D721Med (cell line): ENCODE measurements around the gene GNG2.

ENCODE experiments used
- DNase-seq: peaks from one replicate; pipeline ENCODE4 v3.0.0; 2011; ENCODE audit warnings: low spot score; ENCODE audit not compliant: insufficient read length
- FAIRE-seq: peaks from 2 replicates; lab custom pipeline; 2011; peaks lifted over from hg19 to GRCh38; lab: Jason Lieb, UNC
- CTCF ChIP-seq: IDR thresholded peaks from 2 replicates; pipeline ENCODE4 v1.5.1; 2012; ENCODE audit warnings: mild to moderate bottlenecking, control low read depth; ENCODE audit not compliant: insufficient read depth; ENCODE audit errors: missing control alignments

The GNG2 gene

GRCh38 chr14:51988221-51988620, 127.8 kb downstream of the GNG2 start:
- FAIRE-seq: no peak
- no peak for DNase-seq
- no peak for TF ChIP-seq CTCF

GRCh38 chr14:51989293-51990234, 129.2 kb downstream of the GNG2 start, which contains the start of gene RTRAF:
TSS of gene RTRAF (plus strand) at chr14:51989546. CDS start at chr14:51989640, 94 bp downstream.
- no peak for TF ChIP-seq CTCF
- FAIRE-seq: no peak
- peak; percentile 62 for DNase-seq

GRCh38 chr14:51990488-51990887, 130.1 kb downstream of the GNG2 start:
- no peak for FAIRE-seq
- no peak for TF ChIP-seq CTCF
- DNase-seq: no peak

GRCh38 chr14:51993285-51993920, 133.0 kb downstream of the GNG2 start:
- no peak for DNase-seq
- FAIRE-seq: no peak
- no peak for TF ChIP-seq CTCF

GRCh38 chr14:51996148-51996746, 135.8 kb downstream of the GNG2 start:
- peak; percentile 75 for TF ChIP-seq CTCF
- DNase-seq: no peak

GRCh38 chr14:51998348-51998747, 137.9 kb downstream of the GNG2 start:
- no peak for DNase-seq
- no peak for TF ChIP-seq CTCF
- FAIRE-seq: no peak

More at GRCh38 chr14:51996148-51996746, 135.8 kb downstream of the GNG2 start:
- no peak for FAIRE-seq
